Adrenal gland (tissue), 5 donors: ENCODE results near the gene NCK2.

ENCODE experiments used
- POLR2A ChIP-seq, 2 donors: fragments of 450-650 bp; IDR thresholded peaks; one replicate each; pipeline ENCODE4 v1.6.1; 2017; ENCODE audit warnings: antibody characterized with exemption in 2 of 2, mild to moderate bottlenecking in 2 of 2, moderate library complexity in 1 of 2
- TF ChIP-seq, protein P1 (sequence below), 6 experiments: fragments of 450-650 bp in 4 of 6; fragments of 200-600 bp in 2 of 6; sonication (generic) in 1 of 6; IDR thresholded peaks; 1 replicate in 5 of 6; 2 replicates in 1 of 6; pipeline versions ENCODE4 v1.5.1 to v1.8.0; 2016 to 2021; ENCODE audit warnings: antibody characterized with exemption in 6 of 6, mild to moderate bottlenecking in 2 of 6, moderate library complexity in 1 of 6
- donor health status: DM: no; HTN: no; CAD: no.

DNA sequence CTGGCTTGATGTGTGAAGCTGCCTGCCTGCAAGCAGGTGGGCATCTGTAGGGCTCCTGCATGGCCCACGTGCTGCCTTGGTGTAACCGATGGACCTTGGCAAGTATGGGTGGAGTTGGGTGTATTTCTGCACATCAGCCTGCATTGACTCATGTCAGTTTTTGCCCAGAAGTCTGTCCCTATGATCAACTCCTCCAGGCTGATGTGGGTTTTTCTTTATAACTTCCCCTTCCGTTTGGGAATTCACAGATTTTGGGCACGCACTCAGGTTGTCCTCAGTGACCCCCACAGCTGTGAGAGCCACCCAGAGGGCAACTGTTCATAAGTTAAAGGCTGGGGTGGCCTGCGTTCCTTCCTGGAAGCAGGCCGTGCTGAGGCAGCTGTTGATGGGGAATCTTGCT is 123.3 kb downstream of the NCK2 start:
- TF ChIP-seq, protein P1, sequence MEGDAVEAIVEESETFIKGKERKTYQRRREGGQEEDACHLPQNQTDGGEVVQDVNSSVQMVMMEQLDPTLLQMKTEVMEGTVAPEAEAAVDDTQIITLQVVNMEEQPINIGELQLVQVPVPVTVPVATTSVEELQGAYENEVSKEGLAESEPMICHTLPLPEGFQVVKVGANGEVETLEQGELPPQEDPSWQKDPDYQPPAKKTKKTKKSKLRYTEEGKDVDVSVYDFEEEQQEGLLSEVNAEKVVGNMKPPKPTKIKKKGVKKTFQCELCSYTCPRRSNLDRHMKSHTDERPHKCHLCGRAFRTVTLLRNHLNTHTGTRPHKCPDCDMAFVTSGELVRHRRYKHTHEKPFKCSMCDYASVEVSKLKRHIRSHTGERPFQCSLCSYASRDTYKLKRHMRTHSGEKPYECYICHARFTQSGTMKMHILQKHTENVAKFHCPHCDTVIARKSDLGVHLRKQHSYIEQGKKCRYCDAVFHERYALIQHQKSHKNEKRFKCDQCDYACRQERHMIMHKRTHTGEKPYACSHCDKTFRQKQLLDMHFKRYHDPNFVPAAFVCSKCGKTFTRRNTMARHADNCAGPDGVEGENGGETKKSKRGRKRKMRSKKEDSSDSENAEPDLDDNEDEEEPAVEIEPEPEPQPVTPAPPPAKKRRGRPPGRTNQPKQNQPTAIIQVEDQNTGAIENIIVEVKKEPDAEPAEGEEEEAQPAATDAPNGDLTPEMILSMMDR (IDR thresholded peaks at IDR 0.05): no peak
- no peak for TF ChIP-seq POLR2A (IDR thresholded peaks at IDR 0.05)
